Measurements from ENCODE around the gene RTN4.

Gene RTN4

DNA sequence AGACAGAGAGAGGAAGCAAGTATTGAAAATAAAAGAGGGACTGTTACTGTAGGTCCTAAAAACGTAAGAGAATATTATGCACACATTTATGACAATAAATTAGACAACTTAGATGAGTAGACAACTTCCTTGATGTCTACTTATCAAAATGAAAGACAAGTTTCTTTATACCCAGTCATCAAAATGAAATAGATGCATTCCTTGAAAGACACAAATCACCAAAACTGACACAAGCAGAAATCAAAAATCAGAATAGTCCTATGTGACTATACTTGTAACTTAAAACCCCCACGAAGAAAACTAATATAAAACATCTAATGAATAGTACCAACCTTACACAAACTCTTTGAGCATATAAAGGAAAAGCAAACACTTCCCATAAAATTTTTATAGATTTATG lies 14.5 kb downstream of the RTN4 start:
- H3K4me1 ChIP-seq (ENCODE audit: control insufficient read depth, low read length) = peaks cover 9% of the 10 kb centered on the region
- no peak overlapping the region for H3K4me3 ChIP-seq (ENCODE audit: low read length)
- H4K20me1 ChIP-seq (ENCODE audit: control insufficient read depth, insufficient read depth, low read depth, low read length) = peaks cover 5% of the 10 kb centered on the region; the same call in 1 of the 2 replicates
- no peak overlapping the region for H3K27ac ChIP-seq (ENCODE audit: low read depth, low read length)
- no peak overlapping the region for H3K4me2 ChIP-seq (ENCODE audit: low read length)
- no peaks in the 10 kb centered on the region for H3K27me3 ChIP-seq (ENCODE audit: control insufficient read depth, low read length)
- no peaks in the 10 kb centered on the region for H3K9me2 ChIP-seq (replicated peaks; ENCODE audit: control insufficient read depth, low read length)
- H3F3A ChIP-seq (ENCODE audit: control insufficient read depth, insufficient read depth) = no peaks in the 10 kb centered on the region
- H3K36me3 ChIP-seq (ENCODE audit: control insufficient read depth, low read length) = peaks cover 11% of the 10 kb centered on the region
- TF ChIP-seq EZH2phosphoT487 (IDR thresholded peaks at IDR 0.05; ENCODE audit: borderline replicate concordance, low read length) = no peak
- TF ChIP-seq, protein P1, sequence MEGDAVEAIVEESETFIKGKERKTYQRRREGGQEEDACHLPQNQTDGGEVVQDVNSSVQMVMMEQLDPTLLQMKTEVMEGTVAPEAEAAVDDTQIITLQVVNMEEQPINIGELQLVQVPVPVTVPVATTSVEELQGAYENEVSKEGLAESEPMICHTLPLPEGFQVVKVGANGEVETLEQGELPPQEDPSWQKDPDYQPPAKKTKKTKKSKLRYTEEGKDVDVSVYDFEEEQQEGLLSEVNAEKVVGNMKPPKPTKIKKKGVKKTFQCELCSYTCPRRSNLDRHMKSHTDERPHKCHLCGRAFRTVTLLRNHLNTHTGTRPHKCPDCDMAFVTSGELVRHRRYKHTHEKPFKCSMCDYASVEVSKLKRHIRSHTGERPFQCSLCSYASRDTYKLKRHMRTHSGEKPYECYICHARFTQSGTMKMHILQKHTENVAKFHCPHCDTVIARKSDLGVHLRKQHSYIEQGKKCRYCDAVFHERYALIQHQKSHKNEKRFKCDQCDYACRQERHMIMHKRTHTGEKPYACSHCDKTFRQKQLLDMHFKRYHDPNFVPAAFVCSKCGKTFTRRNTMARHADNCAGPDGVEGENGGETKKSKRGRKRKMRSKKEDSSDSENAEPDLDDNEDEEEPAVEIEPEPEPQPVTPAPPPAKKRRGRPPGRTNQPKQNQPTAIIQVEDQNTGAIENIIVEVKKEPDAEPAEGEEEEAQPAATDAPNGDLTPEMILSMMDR (IDR thresholded peaks at IDR 0.05; ENCODE audit: low read depth, low read length, poor library complexity, severe bottlenecking) = no peak
- H3K79me2 ChIP-seq (ENCODE audit: control insufficient read depth, low read length) = peaks cover 99% of the 10 kb centered on the region
- peaks cover 8% of the 10 kb centered on the region for H3K9me3 ChIP-seq (ENCODE audit: control insufficient read depth, insufficient read depth, low read length)

DNA sequence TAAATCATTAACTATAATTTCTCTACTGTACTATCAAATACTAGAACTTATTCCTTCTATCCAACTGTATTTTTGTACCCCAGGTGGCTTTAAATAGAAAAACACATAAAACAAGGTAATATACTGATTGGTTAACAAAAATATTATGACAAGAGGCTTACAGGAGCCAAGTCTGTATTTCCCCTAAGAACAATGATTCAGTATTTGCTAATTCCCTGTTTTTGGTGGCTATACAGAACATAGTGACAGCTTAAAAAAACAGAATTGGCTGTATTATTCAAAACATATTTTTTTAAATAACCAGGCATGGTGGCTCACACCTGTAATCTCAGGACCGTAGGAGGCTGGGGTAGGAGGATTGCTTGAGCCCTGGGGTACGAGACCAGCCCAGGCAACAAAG lies 16.3 kb downstream of the RTN4 start:
- Histone ChIP-seq H3K9me2 (replicated peaks; ENCODE audit: control insufficient read depth, low read length) (no peaks in the 10 kb centered on the region), H4K20me1 (ENCODE audit: control insufficient read depth, insufficient read depth, low read depth, low read length) (peaks cover 5% of the 10 kb centered on the region; the same call in 1 of the 2 replicates), H3K79me2 (ENCODE audit: control insufficient read depth, low read length) (peaks cover 99% of the 10 kb centered on the region), H3K27ac (ENCODE audit: low read depth, low read length) (no peak overlapping the region), H3K4me2 (ENCODE audit: low read length) (no peak overlapping the region), H3K4me1 (ENCODE audit: control insufficient read depth, low read length) (peaks cover 7% of the 10 kb centered on the region), H3K36me3 (ENCODE audit: control insufficient read depth, low read length) (peaks cover 6% of the 10 kb centered on the region), H3F3A (ENCODE audit: control insufficient read depth, insufficient read depth) (no peaks in the 10 kb centered on the region), H3K4me3 (ENCODE audit: low read length) (no peak overlapping the region), H3K27me3 (ENCODE audit: control insufficient read depth, low read length) (no peaks in the 10 kb centered on the region), H3K9me3 (ENCODE audit: control insufficient read depth, insufficient read depth, low read length) (peaks cover 6% of the 10 kb centered on the region)
- TF ChIP-seq, protein P1 (IDR thresholded peaks at IDR 0.05; ENCODE audit: low read depth, low read length, poor library complexity, severe bottlenecking) = no peak
- no peak for TF ChIP-seq EZH2phosphoT487 (IDR thresholded peaks at IDR 0.05; ENCODE audit: borderline replicate concordance, low read length)

DNA sequence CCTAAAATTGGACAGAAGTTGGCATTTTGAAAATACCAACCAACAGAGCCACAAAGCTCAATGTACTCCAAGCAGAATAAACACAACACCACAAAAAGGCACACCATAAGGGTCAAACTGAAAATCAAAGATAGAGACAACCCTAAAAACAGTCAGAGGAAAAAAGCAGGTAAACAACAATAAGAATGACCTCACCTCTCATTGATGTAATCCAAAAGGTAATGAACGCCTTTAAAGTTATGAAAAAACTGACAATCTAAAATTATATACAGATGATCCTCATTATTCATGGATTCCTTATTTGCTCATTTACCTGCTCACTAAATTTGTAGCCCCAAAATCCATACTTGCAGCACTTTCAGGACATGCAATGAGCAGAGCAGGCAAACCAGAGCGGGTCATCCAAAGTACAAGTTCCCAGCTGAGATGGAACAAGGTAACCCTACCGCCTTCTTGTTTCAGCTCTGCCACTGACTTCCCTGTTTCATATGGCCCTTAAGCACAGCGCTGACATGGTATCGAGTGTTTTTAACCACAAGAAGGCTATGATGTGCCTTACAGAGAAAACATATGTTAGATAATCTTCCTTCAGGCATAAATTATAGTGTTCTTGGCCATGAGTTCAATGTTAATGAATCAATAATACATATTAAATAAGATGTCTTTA lies 17.0 kb downstream of the RTN4 start:
- Histone ChIP-seq H4K20me1 (ENCODE audit: control insufficient read depth, insufficient read depth, low read depth, low read length) (peaks cover 5% of the 10 kb centered on the region; the same call in 1 of the 2 replicates), H3K79me2 (ENCODE audit: control insufficient read depth, low read length) (peaks cover 99% of the 10 kb centered on the region), H3K36me3 (ENCODE audit: control insufficient read depth, low read length) (no peaks in the 10 kb centered on the region; the same call in 1 of the 2 replicates), H3K27ac (ENCODE audit: low read depth, low read length) (no peak overlapping the region), H3F3A (ENCODE audit: control insufficient read depth, insufficient read depth) (no peaks in the 10 kb centered on the region), H3K4me1 (ENCODE audit: control insufficient read depth, low read length) (peaks cover under 1% of the 10 kb centered on the region), H3K27me3 (ENCODE audit: control insufficient read depth, low read length) (no peaks in the 10 kb centered on the region), H3K9me2 (replicated peaks; ENCODE audit: control insufficient read depth, low read length) (no peaks in the 10 kb centered on the region), H3K4me2 (ENCODE audit: low read length) (no peak overlapping the region), H3K4me3 (ENCODE audit: low read length) (no peak overlapping the region), H3K9me3 (ENCODE audit: control insufficient read depth, insufficient read depth, low read length) (no peaks in the 10 kb centered on the region)
- TF ChIP-seq EZH2phosphoT487 (IDR thresholded peaks at IDR 0.05; ENCODE audit: borderline replicate concordance, low read length) = no peak
- TF ChIP-seq, protein P1 (IDR thresholded peaks at IDR 0.05; ENCODE audit: low read depth, low read length, poor library complexity, severe bottlenecking) = no peak

Measured in DOHH2 (cell line).